Measurements from ENCODE around the gene ODAD4. TPM values are rescaled to one million over a fixed set of nuclear protein-coding genes. Genes with fewer than 3 reads are reported as not detected.

The ODAD4 gene
- total and polyA plus RNA-seq, 8 donors = 0.20 to 4.1 (median 0.72) TPM

GRCh38 chr17:41919165-41919817, 11.1 kb upstream of the ODAD4 start:
- peak; percentile 10 to 41 (median 28) for ATAC-seq
- FAIRE-seq = no peak
- 2 to 3% methylated on average over 29 to 33 of the region's 33 CpGs for WGBS, 2 donors
- H3K27me3 ChIP-seq = no peaks in the 10 kb centered on the region
- peaks cover 0 to 22% (median 6%) of the 10 kb centered on the region in 3 donors for H3K4me1 ChIP-seq
- TF ChIP-seq, protein P1, sequence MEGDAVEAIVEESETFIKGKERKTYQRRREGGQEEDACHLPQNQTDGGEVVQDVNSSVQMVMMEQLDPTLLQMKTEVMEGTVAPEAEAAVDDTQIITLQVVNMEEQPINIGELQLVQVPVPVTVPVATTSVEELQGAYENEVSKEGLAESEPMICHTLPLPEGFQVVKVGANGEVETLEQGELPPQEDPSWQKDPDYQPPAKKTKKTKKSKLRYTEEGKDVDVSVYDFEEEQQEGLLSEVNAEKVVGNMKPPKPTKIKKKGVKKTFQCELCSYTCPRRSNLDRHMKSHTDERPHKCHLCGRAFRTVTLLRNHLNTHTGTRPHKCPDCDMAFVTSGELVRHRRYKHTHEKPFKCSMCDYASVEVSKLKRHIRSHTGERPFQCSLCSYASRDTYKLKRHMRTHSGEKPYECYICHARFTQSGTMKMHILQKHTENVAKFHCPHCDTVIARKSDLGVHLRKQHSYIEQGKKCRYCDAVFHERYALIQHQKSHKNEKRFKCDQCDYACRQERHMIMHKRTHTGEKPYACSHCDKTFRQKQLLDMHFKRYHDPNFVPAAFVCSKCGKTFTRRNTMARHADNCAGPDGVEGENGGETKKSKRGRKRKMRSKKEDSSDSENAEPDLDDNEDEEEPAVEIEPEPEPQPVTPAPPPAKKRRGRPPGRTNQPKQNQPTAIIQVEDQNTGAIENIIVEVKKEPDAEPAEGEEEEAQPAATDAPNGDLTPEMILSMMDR (IDR thresholded peaks at IDR 0.05) = no peak
- DNase-seq = no peak
- H3K27ac ChIP-seq = peak overlapping the region; percentile 60 to 88 (median 80)
- peak overlapping the region; percentile 8 to 97 (median 95) for H3K4me3 ChIP-seq
- no peaks in the 10 kb centered on the region for H3K9me3 ChIP-seq
- H3K36me3 ChIP-seq = no peaks in the 10 kb centered on the region
- intact Hi-C loops (cut with DNase I) = no loop called here

DNA sequence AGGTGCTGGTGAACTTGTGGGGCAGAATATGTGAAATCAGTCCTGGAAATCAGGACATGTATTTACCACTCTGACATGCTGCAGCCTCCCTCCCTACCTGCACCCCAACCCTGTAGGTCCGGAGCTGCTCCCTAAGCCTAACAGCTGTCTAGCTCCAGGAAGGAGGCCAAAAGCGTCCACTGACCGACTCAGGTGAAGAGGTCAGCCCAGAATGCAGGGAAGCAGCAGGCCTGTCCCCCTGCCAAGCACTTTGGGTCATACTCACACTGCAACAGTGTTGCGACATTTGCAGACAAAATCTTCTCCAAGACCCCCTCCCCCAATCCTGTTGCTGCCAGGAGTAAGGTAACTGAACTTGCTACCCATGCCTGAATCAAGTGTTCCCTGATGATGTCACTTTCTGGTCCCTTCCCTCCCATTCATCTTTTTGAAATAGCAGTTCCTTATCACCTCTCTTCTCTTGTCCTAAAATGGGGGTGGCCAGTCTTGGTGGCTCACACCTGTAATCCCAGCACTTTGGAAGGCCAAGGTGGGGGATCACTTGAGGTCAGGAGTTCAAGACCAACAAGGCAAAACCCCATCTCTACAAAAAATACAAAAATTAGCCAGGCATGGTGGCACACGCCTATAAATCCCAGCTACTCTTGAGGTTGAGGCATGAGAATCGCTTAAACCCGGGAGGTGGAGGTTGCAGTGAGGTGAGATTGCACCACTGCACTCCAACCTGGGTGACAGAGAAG, 10.4 kb upstream of the ODAD4 start:
- no peak for FAIRE-seq
- Histone ChIP-seq H3K27ac (peak overlapping the region in 1 of 4 donors; percentile 73), H3K4me1 (peaks cover 0 to 22% (median 6%) of the 10 kb centered on the region in 3 donors), H3K4me3 (peak overlapping the region in 1 of 4 donors; percentile 96), H3K27me3 (no peaks in the 10 kb centered on the region), H3K36me3 (no peaks in the 10 kb centered on the region), H3K9me3 (no peaks in the 10 kb centered on the region)
- ATAC-seq = no peak
- peak in 2 of 6 donors; percentile 48 to 55 for DNase-seq
- WGBS, 2 donors = 75% methylated on average over 7 of the region's 7 CpGs
- intact Hi-C loops (cut with DNase I) = no loop called here
- TF ChIP-seq, protein P1 (IDR thresholded peaks at IDR 0.05) = no peak

DNA sequence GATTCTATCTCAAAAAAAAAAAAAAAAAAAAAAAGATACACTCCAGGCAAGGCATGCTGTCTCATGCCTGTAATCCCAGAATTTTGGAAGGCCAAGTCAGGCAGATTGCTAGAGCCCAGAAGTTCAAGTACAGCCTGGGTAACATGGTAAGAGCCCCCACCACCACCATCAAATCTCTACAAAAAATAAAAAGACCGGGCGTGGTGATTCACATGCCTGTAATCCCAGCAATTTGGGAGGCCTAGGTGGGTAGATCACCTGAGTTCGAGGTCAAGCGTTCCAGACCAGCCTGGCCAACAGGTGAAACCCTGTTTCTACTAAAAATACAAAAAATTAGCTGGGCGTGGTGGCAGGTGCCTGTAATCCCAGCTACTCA, 9.8 kb upstream of the ODAD4 start:
- TF ChIP-seq, protein P1 (IDR thresholded peaks at IDR 0.05) = no peak
- no peak for DNase-seq
- Histone ChIP-seq H3K4me1 (peaks cover 0 to 22% (median 6%) of the 10 kb centered on the region in 3 donors), H3K9me3 (no peaks in the 10 kb centered on the region), H3K36me3 (no peaks in the 10 kb centered on the region), H3K27me3 (no peaks in the 10 kb centered on the region), H3K27ac (no peak overlapping the region), H3K4me3 (no peak overlapping the region)
- ATAC-seq = no peak
- no peak for FAIRE-seq
- 84 to 95% methylated on average over 5 of the region's 5 CpGs for WGBS, 2 donors
- intact Hi-C loops (cut with DNase I) = no loop called here

- H3K4me1 ChIP-seq = peaks cover 0 to 9% (median 0%) of the 10 kb centered on the region in 3 donors
- no peaks in the 10 kb centered on the region for H3K9me3 ChIP-seq
- DNase-seq (no peak), FAIRE-seq (no peak), ATAC-seq (no peak)
- no peaks in the 10 kb centered on the region for H3K36me3 ChIP-seq
- TF ChIP-seq, protein P1 (IDR thresholded peaks at IDR 0.05) = no peak
- intact Hi-C loops (cut with DNase I) = no loop called here
- no peak overlapping the region for H3K27ac ChIP-seq
- H3K4me3 ChIP-seq = no peak overlapping the region
- WGBS, 2 donors = 88 to 90% methylated on average over 7 of the region's 7 CpGs
- no peaks in the 10 kb centered on the region for H3K27me3 ChIP-seq
Observed at GRCh38 chr17:41925991-41926590, 4.3 kb upstream of the ODAD4 start.
